ENCODE data around the gene TMEM179B. TPM values are rescaled to one million over a fixed set of nuclear protein-coding genes. Genes with fewer than 3 reads are reported as not detected.

Gene TMEM179B
- total and polyA plus RNA-seq, 7 donors = 27.0 to 63.9 (median 39.0) TPM

GRCh38 chr11:62832336-62833234 is 45.4 kb downstream of the TMEM179B start, which contains the start of gene TEX54:
TEX54 (minus strand) TSS chr11:62832841.
- Histone ChIP-seq H3K27ac (peak within 1 kb of the TSS; percentile 95 to 99 (median 96)), H3K4me1 (peaks cover 0 to 54% (median 45%) of the 10 kb centered on the region in 4 donors), H3K27me3 (no peaks in the 10 kb centered on the region), H3K9me3 (no peaks in the 10 kb centered on the region), H3K4me3 (peak within 1 kb of the TSS; percentile 77 to 90 (median 84)), H3K36me3 (peaks cover 3 to 45% (median 12%) of the 10 kb centered on the region in 4 donors)
- intact Hi-C loops (cut with DNase I) = loop anchor here (5.0 kb wide), 2 partner anchors 40 to 105 kb away; partner anchors contain the start of genes HNRNPUL2, TMEM223 and TTC9C
- WGBS, 2 donors = 9 to 20% methylated on average over 40 of the region's 40 CpGs
- peak; percentile 75 for DNase-seq
- TF ChIP-seq EP300 (IDR thresholded peaks at IDR 0.05) (no peak), POLR2AphosphoS5 (IDR thresholded peaks at IDR 0.05) (no peak), POLR2A (IDR thresholded peaks at IDR 0.05) (no peak)
- TF ChIP-seq, protein P1, sequence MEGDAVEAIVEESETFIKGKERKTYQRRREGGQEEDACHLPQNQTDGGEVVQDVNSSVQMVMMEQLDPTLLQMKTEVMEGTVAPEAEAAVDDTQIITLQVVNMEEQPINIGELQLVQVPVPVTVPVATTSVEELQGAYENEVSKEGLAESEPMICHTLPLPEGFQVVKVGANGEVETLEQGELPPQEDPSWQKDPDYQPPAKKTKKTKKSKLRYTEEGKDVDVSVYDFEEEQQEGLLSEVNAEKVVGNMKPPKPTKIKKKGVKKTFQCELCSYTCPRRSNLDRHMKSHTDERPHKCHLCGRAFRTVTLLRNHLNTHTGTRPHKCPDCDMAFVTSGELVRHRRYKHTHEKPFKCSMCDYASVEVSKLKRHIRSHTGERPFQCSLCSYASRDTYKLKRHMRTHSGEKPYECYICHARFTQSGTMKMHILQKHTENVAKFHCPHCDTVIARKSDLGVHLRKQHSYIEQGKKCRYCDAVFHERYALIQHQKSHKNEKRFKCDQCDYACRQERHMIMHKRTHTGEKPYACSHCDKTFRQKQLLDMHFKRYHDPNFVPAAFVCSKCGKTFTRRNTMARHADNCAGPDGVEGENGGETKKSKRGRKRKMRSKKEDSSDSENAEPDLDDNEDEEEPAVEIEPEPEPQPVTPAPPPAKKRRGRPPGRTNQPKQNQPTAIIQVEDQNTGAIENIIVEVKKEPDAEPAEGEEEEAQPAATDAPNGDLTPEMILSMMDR (IDR thresholded peaks at IDR 0.05) = no peak

GRCh38 chr11:62835336-62835735 is 48.1 kb downstream of the TMEM179B start:
- TF ChIP-seq POLR2AphosphoS5 (IDR thresholded peaks at IDR 0.05) (no peak), POLR2A (IDR thresholded peaks at IDR 0.05) (no peak), EP300 (IDR thresholded peaks at IDR 0.05) (no peak)
- TF ChIP-seq, protein P1 (IDR thresholded peaks at IDR 0.05) = no peak
- Histone ChIP-seq H3K27me3 (no peaks in the 10 kb centered on the region), H3K36me3 (peaks cover 0 to 35% (median 9%) of the 10 kb centered on the region in 4 donors), H3K9me3 (no peaks in the 10 kb centered on the region), H3K4me3 (no peak overlapping the region), H3K27ac (no peak overlapping the region), H3K4me1 (peaks cover 0 to 54% (median 37%) of the 10 kb centered on the region in 4 donors)
- 87 to 90% methylated on average over 8 of the region's 8 CpGs for WGBS, 2 donors
- no peak for DNase-seq
- intact Hi-C loops (cut with DNase I) = no loop called here

DNA sequence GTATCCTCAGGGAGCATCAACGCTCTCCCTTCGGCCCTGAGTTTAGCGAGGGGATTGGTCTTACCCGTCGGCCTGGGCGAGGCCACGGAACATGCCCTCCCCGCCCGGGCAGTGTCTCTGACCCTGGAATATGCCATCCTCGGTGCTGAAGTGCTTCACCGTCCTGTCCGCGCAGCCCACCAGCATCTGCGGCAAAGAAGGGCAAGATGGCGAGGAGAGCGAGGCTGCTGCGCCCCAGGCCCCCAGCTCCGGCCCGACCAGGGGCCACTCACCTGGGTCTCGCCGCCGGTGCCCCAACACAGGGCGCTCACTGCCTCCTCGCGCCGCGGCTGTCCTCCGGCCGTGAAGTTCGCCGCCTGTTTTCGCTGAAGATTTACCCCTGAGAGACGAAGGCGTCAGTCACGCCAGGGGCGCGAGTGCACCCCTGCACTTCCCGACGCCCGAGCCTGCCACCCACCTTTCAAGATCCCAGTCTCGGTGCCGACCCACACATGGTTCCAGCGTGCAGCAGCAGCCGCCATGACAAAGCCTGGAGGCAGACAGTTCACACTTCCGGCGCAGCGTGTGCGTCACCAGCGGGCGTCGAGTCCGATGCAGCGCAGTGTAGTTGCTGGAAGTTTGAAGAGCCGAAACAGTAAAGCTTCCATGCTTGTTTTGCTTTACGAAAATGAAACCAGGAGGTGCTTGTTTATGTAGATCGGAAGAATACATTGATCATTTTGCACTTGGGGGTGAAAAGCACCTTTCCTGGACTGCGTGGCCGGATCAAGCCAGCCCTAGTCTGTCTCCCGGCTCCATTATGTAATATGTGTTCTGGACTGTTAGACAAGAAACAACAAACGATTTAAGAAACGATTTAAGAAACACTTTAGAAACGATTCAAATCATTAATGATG is 52.1 kb downstream of the TMEM179B start, which contains the start of gene WDR74:
Gene WDR74, minus strand, starts transcription at position 541 of the 896 bp plus-strand sequence. Its CDS starts 20 bp downstream, at position 521.
- Histone ChIP-seq H3K36me3 (peaks cover 0 to 27% (median 3%) of the 10 kb centered on the region in 4 donors), H3K27me3 (no peaks in the 10 kb centered on the region), H3K9me3 (no peaks in the 10 kb centered on the region), H3K27ac (peak within 1 kb of the TSS; percentile 96 to 98 (median 98)), H3K4me3 (peak within 1 kb of the TSS; percentile 76 to 92 (median 87)), H3K4me1 (peaks cover 0 to 45% (median 27%) of the 10 kb centered on the region in 4 donors)
- peak; percentile 95 for DNase-seq
- 0% methylated on average over 62 of the region's 62 CpGs for WGBS, 2 donors
- intact Hi-C loops (cut with DNase I) = no loop called here
- TF ChIP-seq, protein P1 (IDR thresholded peaks at IDR 0.05) = no peak
- peak in 1 of 4 donors; percentile 46 for TF ChIP-seq EP300 (IDR thresholded peaks at IDR 0.05)
- TF ChIP-seq POLR2A (IDR thresholded peaks at IDR 0.05) = peak; percentile 79 to 87
- TF ChIP-seq POLR2AphosphoS5 (IDR thresholded peaks at IDR 0.05) = peak; percentile 98 to 99 (median 98)

Small RNA genes within 50 kb of the gene (small RNA-seq; reads per million reads assigned to genes)
- 0.36 to 0.66 (median 0.65) reads per million in 3 donors for gene MIR6514
- 0 reads per million in 3 donors for gene RNU6-118P

Other genes with a start within 250 kb of the TMEM179B start
Only the 30 nearest of the 31 such genes appear.
- gene EEF1G, start 213.5 kb upstream of the TMEM179B start, total RNA-seq = 1,000 to 10,000 TPM; 1,344 to 1,788 (median 1,576) TPM
- gene EEF1G, start 213.5 kb upstream of the TMEM179B start, polyA plus RNA-seq = 1,000 to 10,000 TPM; 1,418 to 2,108 (median 1,957) TPM
- 1 to 10 TPM; 5.4 to 7.1 (median 6.2) TPM for gene TUT1, start 195.9 kb upstream of the TMEM179B start, total RNA-seq
- gene TUT1, start 195.9 kb upstream of the TMEM179B start, polyA plus RNA-seq = 10 to 100 TPM in 1 of 3 donors, 1 to 10 TPM in 2; 5.3 to 16.8 (median 6.0) TPM
- 10 to 100 TPM; 50.1 to 62.2 (median 58.1) TPM for gene MTA2, start 185.5 kb upstream of the TMEM179B start, total RNA-seq
- 10 to 100 TPM; 28.8 to 86.3 (median 36.1) TPM for gene MTA2, start 185.5 kb upstream of the TMEM179B start, polyA plus RNA-seq
- gene EML3, start 174.6 kb upstream of the TMEM179B start, total RNA-seq = 10 to 100 TPM; 19.6 to 39.5 (median 30.2) TPM
- gene EML3, start 174.6 kb upstream of the TMEM179B start, polyA plus RNA-seq = 10 to 100 TPM; 10.6 to 50.7 (median 16.2) TPM
- 10 to 100 TPM in 2 of 4 donors, 1 to 10 TPM in 2; 5.3 to 13.8 (median 10.1) TPM for gene ROM1, start 174.1 kb upstream of the TMEM179B start, total RNA-seq
- 10 to 100 TPM in 1 of 3 donors, 1 to 10 TPM in 2; 3.0 to 14.2 (median 3.2) TPM for gene ROM1, start 174.1 kb upstream of the TMEM179B start, polyA plus RNA-seq
- gene B3GAT3, start 165.4 kb upstream of the TMEM179B start, total RNA-seq = 10 to 100 TPM; 11.1 to 26.3 (median 16.8) TPM
- 10 to 100 TPM in 2 of 3 donors, 1 to 10 TPM in 1; 9.7 to 47.5 (median 11.4) TPM for gene B3GAT3, start 165.4 kb upstream of the TMEM179B start, polyA plus RNA-seq
- 100 to 1,000 TPM in 1 of 4 donors, 10 to 100 TPM in 3; 67.4 to 111 (median 77.9) TPM for gene GANAB, start 140.8 kb upstream of the TMEM179B start, total RNA-seq
- 100 to 1,000 TPM in 1 of 3 donors, 10 to 100 TPM in 2; 12.6 to 163 (median 37.9) TPM for gene GANAB, start 140.8 kb upstream of the TMEM179B start, polyA plus RNA-seq
- 10 to 100 TPM; 11.2 to 13.2 (median 12.1) TPM for gene INTS5, start 134.1 kb upstream of the TMEM179B start, total RNA-seq
- gene INTS5, start 134.1 kb upstream of the TMEM179B start, polyA plus RNA-seq = 10 to 100 TPM in 1 of 3 donors, 1 to 10 TPM in 2; 7.8 to 14.8 (median 8.8) TPM
- 10 to 100 TPM; 24.6 to 47.4 (median 26.9) TPM for gene C11orf98, start 122.2 kb upstream of the TMEM179B start, total RNA-seq
- gene C11orf98, start 122.2 kb upstream of the TMEM179B start, polyA plus RNA-seq = 100 to 1,000 TPM; 166 to 183 (median 176) TPM
- 1 to 10 TPM; 2.9 to 6.1 (median 4.0) TPM for gene CSKMT, start 122.1 kb upstream of the TMEM179B start, total RNA-seq
- gene CSKMT, start 122.1 kb upstream of the TMEM179B start, polyA plus RNA-seq = 10 to 100 TPM in 1 of 3 donors, 1 to 10 TPM in 2; 1.2 to 19.4 (median 4.9) TPM
- gene UQCC3, start 115.7 kb upstream of the TMEM179B start, total RNA-seq = 1 to 10 TPM; 4.9 to 9.7 (median 8.2) TPM
- 10 to 100 TPM; 15.8 to 19.8 (median 18.0) TPM for gene UQCC3, start 115.7 kb upstream of the TMEM179B start, polyA plus RNA-seq
- 1 to 10 TPM; 2.0 to 4.1 (median 3.7) TPM for gene LBHD1, start 115.1 kb upstream of the TMEM179B start, total RNA-seq
- gene LBHD1, start 115.1 kb upstream of the TMEM179B start, polyA plus RNA-seq = 10 to 100 TPM in 1 of 3 donors, 1 to 10 TPM in 2; 3.0 to 12.9 (median 5.8) TPM
- 100 to 1,000 TPM; 174 to 298 (median 199) TPM for gene UBXN1, start 108.3 kb upstream of the TMEM179B start, total RNA-seq
- 100 to 1,000 TPM; 132 to 188 (median 174) TPM for gene UBXN1, start 108.3 kb upstream of the TMEM179B start, polyA plus RNA-seq
- gene LRRN4CL, start 97.9 kb upstream of the TMEM179B start, total RNA-seq = 10 to 100 TPM; 28.5 to 40.4 (median 32.1) TPM
- 1 to 10 TPM in 2 of 3 donors, under 1 TPM in 1; 0.23 to 3.1 (median 3.0) TPM for gene LRRN4CL, start 97.9 kb upstream of the TMEM179B start, polyA plus RNA-seq
- 10 to 100 TPM; 35.5 to 69.8 (median 50.2) TPM for gene BSCL2, start 80.0 kb upstream of the TMEM179B start, total RNA-seq
- 10 to 100 TPM; 18.0 to 72.3 (median 27.0) TPM for gene BSCL2, start 80.0 kb upstream of the TMEM179B start, polyA plus RNA-seq
- gene GNG3, start 79.7 kb upstream of the TMEM179B start, total RNA-seq = 1 to 10 TPM in 3 of 4 donors, not detected in 1; 1.4 to 5.0 (median 2.8) TPM
- gene GNG3, start 79.7 kb upstream of the TMEM179B start, polyA plus RNA-seq = 1 to 10 TPM in 2 of 3 donors, not detected in 1; 1.2 to 2.7 TPM
- 10 to 100 TPM; 22.9 to 30.7 (median 25.3) TPM for gene HNRNPUL2, start 59.9 kb upstream of the TMEM179B start, total RNA-seq
- 10 to 100 TPM; 36.6 to 54.3 (median 37.5) TPM for gene HNRNPUL2, start 59.9 kb upstream of the TMEM179B start, polyA plus RNA-seq
- 10 to 100 TPM; 21.9 to 39.9 (median 24.2) TPM for gene TTC9C, start 58.9 kb upstream of the TMEM179B start, total RNA-seq
- 10 to 100 TPM; 27.6 to 30.4 (median 27.7) TPM for gene TTC9C, start 58.9 kb upstream of the TMEM179B start, polyA plus RNA-seq
- gene ZBTB3, start 33.2 kb upstream of the TMEM179B start, total RNA-seq = 10 to 100 TPM in 1 of 4 donors, 1 to 10 TPM in 3; 6.6 to 12.1 (median 7.7) TPM
- gene ZBTB3, start 33.2 kb upstream of the TMEM179B start, polyA plus RNA-seq = 1 to 10 TPM; 1.2 to 5.0 (median 1.8) TPM
- gene POLR2G, start 25.8 kb upstream of the TMEM179B start, total RNA-seq = 10 to 100 TPM; 42.7 to 59.5 (median 53.6) TPM
- 100 to 1,000 TPM in 1 of 3 donors, 10 to 100 TPM in 2; 73.5 to 111 (median 95.5) TPM for gene POLR2G, start 25.8 kb upstream of the TMEM179B start, polyA plus RNA-seq
- gene TAF6L, start 16.0 kb upstream of the TMEM179B start, total RNA-seq = 10 to 100 TPM; 13.2 to 20.1 (median 16.7) TPM
- 10 to 100 TPM in 1 of 3 donors, 1 to 10 TPM in 2; 3.0 to 20.7 (median 9.0) TPM for gene TAF6L, start 16.0 kb upstream of the TMEM179B start, polyA plus RNA-seq
- gene TMEM223, start 4.6 kb downstream of the TMEM179B start, total RNA-seq = 10 to 100 TPM; 16.0 to 27.1 (median 24.1) TPM
- gene TMEM223, start 4.6 kb downstream of the TMEM179B start, polyA plus RNA-seq = 10 to 100 TPM in 2 of 3 donors, 1 to 10 TPM in 1; 9.0 to 30.9 (median 15.5) TPM
- gene NXF1, start 18.0 kb downstream of the TMEM179B start, total RNA-seq = 10 to 100 TPM; 33.2 to 68.1 (median 43.0) TPM
- 10 to 100 TPM; 20.3 to 63.3 (median 22.8) TPM for gene NXF1, start 18.0 kb downstream of the TMEM179B start, polyA plus RNA-seq
- gene STX5, start 44.6 kb downstream of the TMEM179B start, total RNA-seq = 10 to 100 TPM; 27.1 to 37.8 (median 31.2) TPM
- gene STX5, start 44.6 kb downstream of the TMEM179B start, polyA plus RNA-seq = 10 to 100 TPM; 27.8 to 31.2 (median 28.9) TPM
- 1 to 10 TPM in 1 of 4 donors, not detected in 3; 2.1 TPM for gene TEX54, start 45.4 kb downstream of the TMEM179B start, total RNA-seq
- not detected for gene TEX54, start 45.4 kb downstream of the TMEM179B start, polyA plus RNA-seq
- 10 to 100 TPM; 22.8 to 39.7 (median 34.7) TPM for gene WDR74, start 52.2 kb downstream of the TMEM179B start, total RNA-seq
- 10 to 100 TPM; 11.6 to 47.6 (median 24.0) TPM for gene WDR74, start 52.2 kb downstream of the TMEM179B start, polyA plus RNA-seq
- 10 to 100 TPM; 44.0 to 70.4 (median 50.4) TPM for gene SLC3A2, start 93.5 kb downstream of the TMEM179B start, total RNA-seq
- gene SLC3A2, start 93.5 kb downstream of the TMEM179B start, polyA plus RNA-seq = 100 to 1,000 TPM in 1 of 3 donors, 10 to 100 TPM in 2; 16.8 to 128 (median 39.1) TPM
- gene CHRM1, start 134.0 kb downstream of the TMEM179B start, total RNA-seq = under 1 TPM; 0.16 to 0.55 (median 0.38) TPM
- under 1 TPM in 1 of 3 donors, not detected in 2; 0.60 TPM for gene CHRM1, start 134.0 kb downstream of the TMEM179B start, polyA plus RNA-seq
- not detected for gene SLC22A6, start 197.6 kb downstream of the TMEM179B start, total RNA-seq
- not detected for gene SLC22A6, start 197.6 kb downstream of the TMEM179B start, polyA plus RNA-seq
- gene SLC22A8, start 228.4 kb downstream of the TMEM179B start, total RNA-seq = not detected
- not detected for gene SLC22A8, start 228.4 kb downstream of the TMEM179B start, polyA plus RNA-seq

Measured in sigmoid colon (tissue), 7 donors.